Retinal pigment epithelial cell (primary cell): ENCODE results near the gene PIGQ.

ENCODE experiments used
- DNase-seq: peaks from one replicate; pipeline ENCODE4 v3.0.0-alpha.2; 2010; ENCODE audit warnings: low read depth
- H3K4me3 ChIP-seq: 2 replicates; pipeline ENCODE4 v1.5.1; 2011; ENCODE audit warnings: mild to moderate bottlenecking, low read length, control low read depth, moderate library complexity
- TF ChIP-seq, protein P1 (sequence below): conservative IDR thresholded peaks from 2 replicates; pipeline ENCODE4 v1.5.1; 2011; ENCODE audit warnings: low read depth, low read length, control low read depth, inconsistent platforms

PIGQ gene

DNA sequence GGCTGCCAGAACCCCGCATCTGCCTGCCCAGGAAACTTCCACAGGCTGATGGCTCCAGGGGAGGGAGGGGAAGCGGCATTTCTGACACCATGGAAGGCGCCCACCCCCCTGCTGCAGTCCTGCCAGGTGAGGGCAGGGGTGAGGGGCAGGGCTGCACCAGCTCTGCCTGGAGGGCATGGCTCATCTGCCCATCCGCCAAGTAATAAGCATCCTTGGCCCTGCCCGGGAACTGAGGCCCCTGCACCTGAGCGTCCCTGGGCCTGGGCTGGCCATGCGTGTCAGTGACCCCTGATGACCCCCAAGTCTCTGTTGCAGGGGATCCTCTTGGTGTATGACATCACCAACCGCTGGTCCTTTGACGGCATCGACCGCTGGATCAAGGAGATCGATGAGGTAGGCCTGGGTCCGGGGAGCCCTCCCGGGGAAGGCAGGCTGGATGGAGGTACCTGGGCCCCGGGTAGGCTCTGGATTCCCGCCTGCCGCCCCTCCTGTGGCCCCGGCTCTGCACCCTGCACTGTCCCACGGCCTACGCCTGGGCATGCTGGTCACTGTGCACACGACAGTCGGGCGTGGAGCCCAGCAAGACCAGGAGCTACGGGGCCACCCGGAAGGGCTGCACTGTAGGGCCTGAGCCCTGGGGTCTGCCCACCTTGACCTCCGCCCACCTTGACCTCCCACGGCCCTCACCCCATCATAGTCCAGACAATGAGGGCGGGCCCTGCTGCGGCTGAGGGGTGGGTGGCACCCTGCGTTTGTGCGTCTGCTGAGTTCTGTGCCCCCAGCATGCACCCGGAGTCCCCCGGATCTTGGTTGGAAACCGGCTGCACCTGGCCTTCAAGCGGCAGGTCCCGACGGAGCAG lies 55.6 kb downstream of the PIGQ start:
- H3K4me3 ChIP-seq = no peak overlapping the region
- DNase-seq = no peak
- TF ChIP-seq, protein P1, sequence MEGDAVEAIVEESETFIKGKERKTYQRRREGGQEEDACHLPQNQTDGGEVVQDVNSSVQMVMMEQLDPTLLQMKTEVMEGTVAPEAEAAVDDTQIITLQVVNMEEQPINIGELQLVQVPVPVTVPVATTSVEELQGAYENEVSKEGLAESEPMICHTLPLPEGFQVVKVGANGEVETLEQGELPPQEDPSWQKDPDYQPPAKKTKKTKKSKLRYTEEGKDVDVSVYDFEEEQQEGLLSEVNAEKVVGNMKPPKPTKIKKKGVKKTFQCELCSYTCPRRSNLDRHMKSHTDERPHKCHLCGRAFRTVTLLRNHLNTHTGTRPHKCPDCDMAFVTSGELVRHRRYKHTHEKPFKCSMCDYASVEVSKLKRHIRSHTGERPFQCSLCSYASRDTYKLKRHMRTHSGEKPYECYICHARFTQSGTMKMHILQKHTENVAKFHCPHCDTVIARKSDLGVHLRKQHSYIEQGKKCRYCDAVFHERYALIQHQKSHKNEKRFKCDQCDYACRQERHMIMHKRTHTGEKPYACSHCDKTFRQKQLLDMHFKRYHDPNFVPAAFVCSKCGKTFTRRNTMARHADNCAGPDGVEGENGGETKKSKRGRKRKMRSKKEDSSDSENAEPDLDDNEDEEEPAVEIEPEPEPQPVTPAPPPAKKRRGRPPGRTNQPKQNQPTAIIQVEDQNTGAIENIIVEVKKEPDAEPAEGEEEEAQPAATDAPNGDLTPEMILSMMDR = no peak

DNA sequence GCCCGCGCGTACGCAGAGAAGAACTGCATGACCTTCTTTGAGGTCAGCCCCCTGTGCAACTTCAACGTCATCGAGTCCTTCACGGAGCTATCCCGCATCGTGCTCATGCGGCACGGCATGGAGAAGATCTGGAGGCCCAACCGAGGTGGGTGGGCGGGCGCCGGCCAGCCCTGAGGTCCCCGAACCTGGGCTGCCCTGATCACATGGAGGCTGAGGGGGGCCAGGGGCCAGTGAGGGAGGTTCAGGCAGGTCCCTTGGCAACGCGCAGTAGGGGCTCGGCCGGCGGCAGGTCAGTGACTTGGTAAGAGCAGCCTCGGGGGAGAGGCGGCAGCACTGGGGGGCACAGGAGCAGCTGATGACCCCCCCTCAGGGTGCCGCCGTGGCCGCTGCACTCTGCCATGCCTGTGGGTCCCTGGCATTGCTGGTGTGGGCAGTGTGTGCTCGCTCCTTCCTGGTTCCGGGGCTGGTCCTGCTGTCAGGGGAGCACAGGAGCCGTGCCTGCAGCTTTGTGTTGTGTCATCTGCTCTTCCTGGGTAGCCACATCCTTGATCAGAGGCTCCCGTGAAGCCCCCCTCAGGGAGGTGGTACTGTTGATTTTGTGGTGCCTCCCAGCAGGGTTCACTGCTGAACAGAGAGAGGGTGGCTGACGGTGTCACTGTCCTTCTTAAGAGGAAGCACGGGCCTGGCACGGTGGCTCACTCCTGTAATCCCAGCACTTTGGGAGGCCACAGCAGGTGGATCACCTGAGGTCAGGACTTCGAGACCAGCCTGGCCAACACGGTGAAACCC lies 56.4 kb downstream of the PIGQ start:
- no peak overlapping the region for H3K4me3 ChIP-seq
- no peak for DNase-seq
- TF ChIP-seq, protein P1 = no peak

DNA sequence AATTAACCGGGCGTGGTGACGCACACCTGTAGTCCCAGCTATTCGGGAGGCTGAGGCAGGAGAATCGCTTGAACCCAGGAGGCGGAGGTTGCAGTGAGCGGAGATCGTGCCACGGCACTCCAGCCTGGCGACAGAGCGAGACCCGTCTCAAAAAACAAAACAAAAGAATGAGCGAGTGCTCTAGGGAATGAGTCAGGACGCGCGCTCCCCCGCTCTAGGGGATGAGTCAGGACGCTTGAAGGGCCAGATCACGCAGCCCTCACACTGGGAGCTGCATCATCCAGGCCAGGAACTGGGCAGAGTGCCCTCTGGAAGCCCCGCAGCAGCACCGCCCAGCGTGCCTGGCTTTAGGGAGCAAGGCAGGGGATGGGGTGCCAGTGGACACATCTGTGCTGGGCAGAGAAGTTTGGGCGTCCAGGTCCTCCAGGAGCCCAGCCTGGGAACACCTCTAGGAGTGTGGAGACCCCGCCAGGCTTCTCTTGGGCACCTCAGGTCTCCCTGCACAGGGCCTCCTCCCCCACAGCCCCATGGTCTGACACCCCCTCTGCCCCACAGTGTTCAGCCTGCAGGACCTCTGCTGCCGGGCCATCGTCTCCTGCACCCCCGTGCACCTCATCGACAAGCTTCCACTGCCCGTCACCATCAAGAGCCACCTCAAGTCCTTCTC lies 57.2 kb downstream of the PIGQ start:
- H3K4me3 ChIP-seq = no peak overlapping the region
- TF ChIP-seq, protein P1 = no peak
- DNase-seq = peak; percentile 72

DNA sequence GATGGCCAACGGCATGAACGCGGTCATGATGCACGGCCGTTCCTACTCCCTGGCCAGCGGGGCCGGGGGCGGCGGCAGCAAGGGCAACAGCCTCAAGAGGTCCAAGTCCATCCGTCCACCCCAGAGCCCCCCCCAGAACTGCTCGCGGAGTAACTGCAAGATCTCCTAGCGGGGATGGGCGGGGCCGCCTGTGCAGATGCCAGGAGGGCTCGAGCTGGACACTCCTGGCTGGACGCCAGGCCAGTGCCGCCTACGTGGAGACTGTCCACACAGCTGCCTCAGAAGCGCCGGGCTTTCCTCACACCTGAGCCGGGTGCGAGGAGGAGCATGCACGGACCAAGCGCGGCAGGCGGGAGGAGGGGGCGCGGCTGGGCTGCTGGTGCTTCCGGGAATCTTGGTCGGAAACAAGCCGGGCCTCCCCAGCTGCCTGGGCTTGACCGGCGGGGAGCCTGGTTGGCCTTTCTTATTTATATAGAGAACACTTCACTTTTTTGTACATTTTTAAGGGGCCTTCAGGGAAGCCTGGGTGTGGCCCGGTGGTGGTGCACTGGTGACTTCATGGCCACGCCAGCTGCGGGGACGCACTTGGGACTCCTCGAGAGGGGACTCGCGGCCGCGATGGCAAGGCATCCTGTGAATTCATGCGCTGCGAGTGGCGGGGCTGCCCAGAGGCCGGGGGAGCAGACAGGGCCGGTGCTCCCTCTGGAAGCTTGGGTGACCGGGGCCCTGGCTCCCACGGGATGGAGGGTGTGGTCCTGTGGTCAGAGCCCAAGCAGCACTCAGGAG lies 57.9 kb downstream of the PIGQ start:
- DNase-seq = no peak
- TF ChIP-seq, protein P1 = no peak
- H3K4me3 ChIP-seq = no peak overlapping the region

DNA sequence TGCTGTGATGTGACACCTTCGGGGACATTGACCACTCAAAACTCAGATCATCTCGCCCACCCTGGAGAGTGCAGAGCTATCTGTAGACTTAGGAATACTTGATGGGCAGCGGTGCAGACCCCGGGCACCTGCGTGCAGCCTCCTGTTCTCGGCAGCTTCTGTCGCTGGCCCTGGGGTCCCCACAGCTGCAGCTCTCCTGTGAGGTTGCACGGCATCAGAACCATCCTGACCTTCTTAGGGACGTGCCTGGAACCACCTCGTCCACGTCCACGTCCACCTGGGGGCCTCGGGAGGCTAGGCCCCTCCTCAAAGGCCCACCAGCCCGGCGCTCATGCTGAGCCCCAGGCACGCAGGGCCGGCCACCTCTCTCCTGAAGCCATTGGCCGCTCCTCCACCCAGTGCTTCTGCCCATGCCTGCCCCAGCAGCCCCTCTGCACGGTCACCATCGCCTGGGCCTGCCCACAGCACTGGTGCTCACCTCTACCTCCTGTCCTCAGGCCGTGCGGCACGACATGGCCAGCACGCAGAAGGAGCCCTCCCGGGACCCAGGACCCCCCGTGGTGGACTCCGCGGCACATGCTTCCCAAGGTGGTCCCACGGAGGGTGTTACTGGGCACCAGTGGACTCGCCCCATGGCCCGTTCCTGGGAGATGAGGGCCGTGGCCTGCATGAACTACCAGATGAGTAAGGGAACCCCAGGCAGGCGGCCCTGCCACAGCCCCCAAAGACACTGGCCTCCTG lies 58.7 kb downstream of the PIGQ start:
- DNase-seq = no peak
- no peak overlapping the region for H3K4me3 ChIP-seq
- TF ChIP-seq, protein P1 = no peak

DNA sequence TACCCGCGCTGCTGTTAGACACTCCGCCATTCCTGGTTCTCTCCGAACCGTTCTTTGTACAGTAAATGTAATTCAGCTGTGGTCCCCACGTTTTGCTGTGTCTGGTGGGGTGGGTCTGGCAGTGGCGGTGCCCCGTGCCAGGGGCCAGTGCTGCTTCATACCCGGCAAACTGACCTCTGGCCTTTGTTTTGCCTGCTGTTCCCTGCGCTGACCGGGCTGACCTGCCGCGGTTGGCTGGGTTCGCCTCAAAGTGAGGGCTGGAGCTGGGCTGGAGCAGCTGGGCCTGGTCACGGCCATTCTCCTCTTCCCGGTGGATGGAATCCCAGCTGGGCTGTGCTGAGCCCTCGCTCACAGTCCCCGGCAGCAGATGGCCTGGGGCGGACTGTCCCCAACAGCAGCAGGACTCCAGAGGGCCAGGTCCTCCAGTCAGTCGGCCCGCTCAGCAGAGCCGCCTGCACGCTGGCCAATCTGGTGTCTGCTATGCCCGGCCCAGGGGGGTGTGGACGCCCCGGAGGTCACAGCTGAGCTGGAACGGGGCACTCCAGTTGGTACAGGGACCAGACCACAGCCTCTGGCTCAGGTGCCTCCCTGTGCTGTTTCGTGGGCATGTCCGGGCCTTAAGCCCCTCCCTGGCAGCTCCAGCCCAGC lies 59.5 kb downstream of the PIGQ start:
- TF ChIP-seq, protein P1 = no peak
- DNase-seq = no peak

More for the DNA sequence above, 59.5 kb downstream of the PIGQ start:
- H3K4me3 ChIP-seq = no peak overlapping the region
